Stimulated activated naive CD4-positive, alpha-beta T cell (primary cell): Measurements from ENCODE around the gene UNC93A.
"Not testable (repeated sequence)": the region's sequence is repeated elsewhere in the genome, so short reads cannot be mapped to it uniquely, and the experiment has no call there.

ENCODE experiments used
- DNase-seq, 6 experiments: peaks; one replicate each; lab custom pipeline; 2025; lab: John Stamatoyannopoulos, UW

The UNC93A gene

GRCh38 chr6:167341665-167342655, 50.8 kb downstream of the UNC93A start:
- no peak for DNase-seq

GRCh38 chr6:167342879-167343610, 51.9 kb downstream of the UNC93A start:
- no peak for DNase-seq

- DNase-seq, result no peak
These were observed 54.2 kb downstream of the UNC93A start for GRCh38 chr6:167345348-167345747.

GRCh38 chr6:167345960-167346359, 54.8 kb downstream of the UNC93A start:
- no peak for DNase-seq

- no peak for DNase-seq
These were observed 56.1 kb downstream of the UNC93A start for GRCh38 chr6:167347226-167347625.

GRCh38 chr6:167349631-167350274, 58.6 kb downstream of the UNC93A start:
- DNase-seq, result no peak

- DNase-seq, result peak in 1 of 6 experiments; percentile 20
These were observed 59.2 kb downstream of the UNC93A start for GRCh38 chr6:167350275-167350696.

GRCh38 chr6:167350731-167351655, 59.9 kb downstream of the UNC93A start:
- peak; percentile 14 to 76 (median 54) for DNase-seq

GRCh38 chr6:167351656-167352345, 60.7 kb downstream of the UNC93A start:
- DNase-seq, result no peak

GRCh38 chr6:167356874-167357273, 65.8 kb downstream of the UNC93A start:
- DNase-seq, result no peak

- DNase-seq, result not testable (repeated sequence)
These were observed 67.3 kb downstream of the UNC93A start for GRCh38 chr6:167358394-167358793.

- not testable (repeated sequence) for DNase-seq
These were observed 70.1 kb downstream of the UNC93A start for GRCh38 chr6:167361170-167361569.
